DND-41 (cell line): ENCODE results near the gene POLA2.

Experiments
- EZH2 ChIP-seq: IDR thresholded peaks from 3 replicates; pipeline ENCODE4 v1.6.1; 2012; ENCODE audit warnings: borderline replicate concordance, low read depth, mild to moderate bottlenecking, moderate library complexity, low read length, inconsistent platforms; ENCODE audit not compliant: severe bottlenecking
- TF ChIP-seq, protein P1 (sequence below): IDR thresholded peaks from 2 replicates; pipeline ENCODE4 v1.5.1; 2012; ENCODE audit warnings: borderline replicate concordance, low read length, moderate library complexity, mild to moderate bottlenecking; ENCODE audit not compliant: poor library complexity, severe bottlenecking; ENCODE audit errors: extremely low read depth

- TF ChIP-seq EZH2 = no peak
- TF ChIP-seq, protein P1, sequence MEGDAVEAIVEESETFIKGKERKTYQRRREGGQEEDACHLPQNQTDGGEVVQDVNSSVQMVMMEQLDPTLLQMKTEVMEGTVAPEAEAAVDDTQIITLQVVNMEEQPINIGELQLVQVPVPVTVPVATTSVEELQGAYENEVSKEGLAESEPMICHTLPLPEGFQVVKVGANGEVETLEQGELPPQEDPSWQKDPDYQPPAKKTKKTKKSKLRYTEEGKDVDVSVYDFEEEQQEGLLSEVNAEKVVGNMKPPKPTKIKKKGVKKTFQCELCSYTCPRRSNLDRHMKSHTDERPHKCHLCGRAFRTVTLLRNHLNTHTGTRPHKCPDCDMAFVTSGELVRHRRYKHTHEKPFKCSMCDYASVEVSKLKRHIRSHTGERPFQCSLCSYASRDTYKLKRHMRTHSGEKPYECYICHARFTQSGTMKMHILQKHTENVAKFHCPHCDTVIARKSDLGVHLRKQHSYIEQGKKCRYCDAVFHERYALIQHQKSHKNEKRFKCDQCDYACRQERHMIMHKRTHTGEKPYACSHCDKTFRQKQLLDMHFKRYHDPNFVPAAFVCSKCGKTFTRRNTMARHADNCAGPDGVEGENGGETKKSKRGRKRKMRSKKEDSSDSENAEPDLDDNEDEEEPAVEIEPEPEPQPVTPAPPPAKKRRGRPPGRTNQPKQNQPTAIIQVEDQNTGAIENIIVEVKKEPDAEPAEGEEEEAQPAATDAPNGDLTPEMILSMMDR = no peak
Measured at GRCh38 chr11:65212226-65212801, 49.4 kb upstream of the POLA2 start.
